Measurements from ENCODE around the gene MCM9. TPM values are rescaled to one million over a fixed set of nuclear protein-coding genes. Genes with fewer than 3 reads are reported as not detected.

The MCM9 gene
- total and polyA plus RNA-seq, 2 experiments from 2014 or later = 11.1 to 13.5 TPM

DNA sequence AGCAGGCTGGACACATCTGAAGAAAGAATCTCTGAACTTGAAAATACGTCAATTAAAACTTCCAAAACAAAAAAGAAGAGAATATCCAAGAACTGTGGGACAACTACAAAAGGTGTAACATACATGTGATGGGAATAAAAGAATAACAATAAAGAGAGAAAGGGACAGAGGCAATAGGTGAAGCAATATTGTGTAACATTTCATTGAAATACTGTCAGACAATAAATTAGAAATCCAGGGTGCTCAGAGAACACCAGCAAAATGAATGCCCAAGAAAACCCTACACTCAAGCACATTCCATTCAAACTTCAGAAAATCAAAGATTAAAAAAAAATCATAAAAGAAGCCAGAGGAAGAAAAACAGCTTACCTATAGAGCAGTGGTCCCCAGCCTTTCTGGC, 74.6 kb downstream of the MCM9 start:
- Histone ChIP-seq H3K27me3 (no peaks in the 10 kb centered on the region), H3K9me3 (ENCODE audit: low read depth) (no peaks in the 10 kb centered on the region), H3K36me3 (replicated peaks; ENCODE audit: insufficient read depth, low read depth) (no peaks in the 10 kb centered on the region), H3K27ac (no peak overlapping the region), H3K4me2 (no peak overlapping the region), H3K9me2 (replicated peaks; ENCODE audit: insufficient read depth) (no peaks in the 10 kb centered on the region), H2AFZ (no peak overlapping the region), H4K20me1 (ENCODE audit: insufficient read depth, poor library complexity, severe bottlenecking) (no peaks in the 10 kb centered on the region), H3K79me2 (peaks cover 25% of the 10 kb centered on the region), H3K4me1 (ENCODE audit: insufficient read depth) (no peaks in the 10 kb centered on the region), H3K4me3 (no peak overlapping the region)
- no peak for TF ChIP-seq EZH2phosphoT487 (IDR thresholded peaks at IDR 0.05; ENCODE audit: low read depth, severe bottlenecking, unreplicated experiment)
- no peak for TF ChIP-seq EZH2 (IDR thresholded peaks at IDR 0.05; ENCODE audit: borderline replicate concordance)
- TF ChIP-seq, protein P1, sequence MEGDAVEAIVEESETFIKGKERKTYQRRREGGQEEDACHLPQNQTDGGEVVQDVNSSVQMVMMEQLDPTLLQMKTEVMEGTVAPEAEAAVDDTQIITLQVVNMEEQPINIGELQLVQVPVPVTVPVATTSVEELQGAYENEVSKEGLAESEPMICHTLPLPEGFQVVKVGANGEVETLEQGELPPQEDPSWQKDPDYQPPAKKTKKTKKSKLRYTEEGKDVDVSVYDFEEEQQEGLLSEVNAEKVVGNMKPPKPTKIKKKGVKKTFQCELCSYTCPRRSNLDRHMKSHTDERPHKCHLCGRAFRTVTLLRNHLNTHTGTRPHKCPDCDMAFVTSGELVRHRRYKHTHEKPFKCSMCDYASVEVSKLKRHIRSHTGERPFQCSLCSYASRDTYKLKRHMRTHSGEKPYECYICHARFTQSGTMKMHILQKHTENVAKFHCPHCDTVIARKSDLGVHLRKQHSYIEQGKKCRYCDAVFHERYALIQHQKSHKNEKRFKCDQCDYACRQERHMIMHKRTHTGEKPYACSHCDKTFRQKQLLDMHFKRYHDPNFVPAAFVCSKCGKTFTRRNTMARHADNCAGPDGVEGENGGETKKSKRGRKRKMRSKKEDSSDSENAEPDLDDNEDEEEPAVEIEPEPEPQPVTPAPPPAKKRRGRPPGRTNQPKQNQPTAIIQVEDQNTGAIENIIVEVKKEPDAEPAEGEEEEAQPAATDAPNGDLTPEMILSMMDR (IDR thresholded peaks at IDR 0.05; ENCODE audit: poor library complexity) = no peak
- no peak for DNase-seq (ENCODE audit: low spot score)
- whole genome bisulfite sequencing (ENCODE audit: low lambda C conversion rate, missing lambda C conversion rate) = 97% methylated on average over 1 of the region's 1 CpG

DNA sequence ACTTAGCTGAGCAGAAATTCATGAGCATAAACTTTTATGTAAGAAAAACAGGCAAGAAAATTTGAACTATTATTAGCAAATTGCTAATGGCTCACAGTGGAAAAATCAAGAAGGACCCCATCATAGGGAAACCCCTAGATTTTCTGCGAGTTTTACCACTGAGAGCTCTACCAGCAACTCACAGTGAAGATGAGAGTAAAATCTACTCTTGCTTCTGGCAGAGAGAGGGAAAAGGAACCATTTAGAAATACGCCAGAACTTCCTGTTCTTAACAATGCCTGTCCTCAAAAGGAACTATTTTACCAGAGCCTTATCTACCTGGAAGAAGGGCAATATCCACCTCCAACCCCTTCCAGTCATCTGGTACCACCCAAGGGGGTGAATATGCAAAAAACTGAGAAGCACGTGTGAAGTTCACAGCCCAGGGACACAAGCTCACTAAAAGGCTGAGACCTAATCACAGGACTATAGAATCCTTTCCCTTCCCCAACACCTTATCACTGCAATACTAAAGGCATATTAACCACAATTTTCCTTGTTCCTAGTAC, 75.4 kb downstream of the MCM9 start:
- WGBS (ENCODE audit: low lambda C conversion rate, missing lambda C conversion rate) = 63% methylated on average over 3 of the region's 3 CpGs
- Histone ChIP-seq H2AFZ (no peak overlapping the region), H3K79me2 (peaks cover 25% of the 10 kb centered on the region), H4K20me1 (ENCODE audit: insufficient read depth, poor library complexity, severe bottlenecking) (no peaks in the 10 kb centered on the region), H3K36me3 (replicated peaks; ENCODE audit: insufficient read depth, low read depth) (no peaks in the 10 kb centered on the region), H3K4me3 (no peak overlapping the region), H3K9me2 (replicated peaks; ENCODE audit: insufficient read depth) (no peaks in the 10 kb centered on the region), H3K9me3 (ENCODE audit: low read depth) (no peaks in the 10 kb centered on the region), H3K4me1 (ENCODE audit: insufficient read depth) (no peaks in the 10 kb centered on the region), H3K27ac (no peak overlapping the region), H3K4me2 (no peak overlapping the region), H3K27me3 (no peaks in the 10 kb centered on the region)
- TF ChIP-seq EZH2 (IDR thresholded peaks at IDR 0.05; ENCODE audit: borderline replicate concordance) (no peak), EZH2phosphoT487 (IDR thresholded peaks at IDR 0.05; ENCODE audit: low read depth, severe bottlenecking, unreplicated experiment) (no peak)
- TF ChIP-seq, protein P1 (IDR thresholded peaks at IDR 0.05; ENCODE audit: poor library complexity) = no peak
- no peak for DNase-seq (ENCODE audit: low spot score)

DNA sequence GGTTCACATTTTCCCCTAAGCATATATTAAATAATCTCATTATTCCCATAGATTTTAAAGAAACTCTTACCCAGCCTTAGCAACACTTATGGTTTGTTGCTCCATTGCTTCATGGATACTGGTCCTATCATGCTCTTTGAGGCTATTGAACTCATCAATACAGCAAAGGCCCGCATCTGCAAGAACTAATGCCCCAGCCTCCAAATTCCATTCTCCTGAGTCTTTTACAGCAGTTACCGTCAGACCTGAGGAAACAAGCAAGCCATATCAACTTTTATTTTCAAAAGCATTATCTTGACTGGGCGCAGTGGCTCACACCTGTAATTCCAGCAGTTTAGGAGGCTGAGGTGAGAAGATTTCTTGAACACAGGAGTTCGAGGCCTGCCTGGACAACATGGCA, 78.7 kb downstream of the MCM9 start:
- no peak overlapping the region for H3K27ac ChIP-seq
- H3K9me2 ChIP-seq (replicated peaks; ENCODE audit: insufficient read depth) = no peaks in the 10 kb centered on the region
- H2AFZ ChIP-seq = no peak overlapping the region
- peaks cover 19% of the 10 kb centered on the region for H3K79me2 ChIP-seq
- no peaks in the 10 kb centered on the region for H3K9me3 ChIP-seq (ENCODE audit: low read depth)
- H3K36me3 ChIP-seq (replicated peaks; ENCODE audit: insufficient read depth, low read depth) = no peaks in the 10 kb centered on the region
- 72% methylated on average over 4 of the region's 4 CpGs for WGBS (ENCODE audit: low lambda C conversion rate, missing lambda C conversion rate)
- DNase-seq (ENCODE audit: low spot score) = no peak
- TF ChIP-seq EZH2phosphoT487 (IDR thresholded peaks at IDR 0.05; ENCODE audit: low read depth, severe bottlenecking, unreplicated experiment) = no peak
- TF ChIP-seq, protein P1 (IDR thresholded peaks at IDR 0.05; ENCODE audit: poor library complexity) = no peak
- TF ChIP-seq EZH2 (IDR thresholded peaks at IDR 0.05; ENCODE audit: borderline replicate concordance) = no peak
- no peaks in the 10 kb centered on the region for H3K27me3 ChIP-seq
- no peak overlapping the region for H3K4me2 ChIP-seq
- H3K4me3 ChIP-seq = no peak overlapping the region
- no peaks in the 10 kb centered on the region for H4K20me1 ChIP-seq (ENCODE audit: insufficient read depth, poor library complexity, severe bottlenecking)
- no peaks in the 10 kb centered on the region for H3K4me1 ChIP-seq (ENCODE audit: insufficient read depth)
